IMR-90 (cell line): ENCODE results near the gene STEAP3. TPM values are rescaled to one million over a fixed set of nuclear protein-coding genes. Genes with fewer than 3 reads are reported as not detected.

Experiments used
- ATAC-seq: fragments of 200-7000 bp; cut with Tn5 transposase; 2 replicates; pipeline ENCODE4 v1.9.1; 2020; ENCODE audit warnings: low read depth, mild to moderate bottlenecking, moderate library complexity
- Bru-seq: library from RNA; stranded (reverse); fragments of 400-500 nt; gene quantifications from one replicate; lab custom pipeline; 2021; lab: Mats Ljungman, UMichigan
- BruChase-seq, 2 experiments: library from RNA; stranded (reverse); fragments of 400-500 nt; gene quantifications; one replicate each; lab custom pipeline; 2021; lab: Mats Ljungman, UMichigan
- BruUV-seq: library from RNA; stranded (reverse); fragments of 400-500 nt; replicated peaks from 2 replicates; lab custom pipeline; 2021; lab: Mats Ljungman, UMichigan
- CTCF ChIA-PET: fragments of 300-600 bp; formaldehyde crosslinking; extraction: SDS; loops from one replicate; lab custom pipeline; 2021; ENCODE audit warnings: antibody characterized with exemption; lab: Yijun Ruan, JAX
- POLR2A ChIA-PET: fragments of 300-600 bp; sonication (Branson Sonifier 250); formaldehyde crosslinking; loops from one replicate; lab custom pipeline; 2022; ENCODE audit warnings: antibody characterized with exemption; ENCODE audit not compliant: unreplicated experiment; lab: Charles Lee
- DNase-seq: peaks from one replicate; pipeline ENCODE4 v3.0.0; 2013
- H2AFZ ChIP-seq: replicated peaks from 2 replicates; pipeline ENCODE3; 2013; ENCODE audit warnings: low read length, mild to moderate bottlenecking; ENCODE audit not compliant: poor library complexity
- H2AK5ac ChIP-seq: 2 replicates; pipeline ENCODE4 v1.6.1; 2013; ENCODE audit warnings: low read depth, low read length, inconsistent platforms
- H2AK9ac ChIP-seq: replicated peaks from 2 replicates; pipeline ENCODE3; 2013; ENCODE audit warnings: mild to moderate bottlenecking, low read depth, low read length, moderate library complexity; ENCODE audit not compliant: poor library complexity
- H2BK120ac ChIP-seq: 2 replicates; pipeline ENCODE4 v1.6.1; 2013; ENCODE audit warnings: low read depth, low read length, inconsistent platforms
- H2BK15ac ChIP-seq: 3 replicates; pipeline ENCODE4 v1.6.1; 2013; ENCODE audit warnings: low read depth, low read length, inconsistent platforms
- H2BK20ac ChIP-seq: 2 replicates; pipeline ENCODE4 v1.6.1; 2013; ENCODE audit warnings: low read depth, mild to moderate bottlenecking, inconsistent platforms, low read length, moderate library complexity
- H2BK5ac ChIP-seq: 2 replicates; pipeline ENCODE4 v1.6.1; 2013; ENCODE audit warnings: mild to moderate bottlenecking, low read depth, low read length, inconsistent platforms; ENCODE audit not compliant: poor library complexity, severe bottlenecking
- H3K14ac ChIP-seq: replicated peaks from 2 replicates; pipeline ENCODE4 v1.6.1; 2013; ENCODE audit warnings: low read depth, low read length, inconsistent platforms
- H3K18ac ChIP-seq: 2 replicates; pipeline ENCODE4 v1.6.1; 2013; ENCODE audit warnings: low read depth, low read length, control low read depth
- H3K23ac ChIP-seq: 2 replicates; pipeline ENCODE4 v1.6.1; 2013; ENCODE audit warnings: low read depth, low read length, inconsistent platforms
- H3K27ac ChIP-seq: 2 replicates; pipeline ENCODE4 v1.5.1; 2013; ENCODE audit warnings: mild to moderate bottlenecking, control low read depth, low read length; ENCODE audit not compliant: insufficient read depth
- H3K27me3 ChIP-seq: 2 replicates; pipeline ENCODE4 v1.6.1; 2013; ENCODE audit warnings: low read length; ENCODE audit not compliant: control insufficient read depth, insufficient read depth
- H3K36me3 ChIP-seq: 2 replicates; pipeline ENCODE4 v1.6.1; 2013; ENCODE audit warnings: low read length, mixed read lengths; ENCODE audit not compliant: control insufficient read depth, insufficient read depth
- H3K4ac ChIP-seq: 2 replicates; pipeline ENCODE4 v1.6.1; 2013; ENCODE audit warnings: low read depth, low read length, inconsistent platforms
- H3K4me1 ChIP-seq: 2 replicates; pipeline ENCODE4 v1.6.1; 2013; ENCODE audit warnings: low read length, mixed read lengths; ENCODE audit not compliant: control insufficient read depth, insufficient read depth
- H3K4me2 ChIP-seq: 2 replicates; pipeline ENCODE4 v1.6.1; 2013; ENCODE audit warnings: low read depth, mild to moderate bottlenecking, control low read depth, low read length, moderate library complexity
- H3K4me3 ChIP-seq: 2 replicates; pipeline ENCODE4 v1.5.1; 2013; ENCODE audit warnings: low read depth, mild to moderate bottlenecking, control low read depth, low read length, moderate library complexity; ENCODE audit not compliant: insufficient read depth
- H3K56ac ChIP-seq: 2 replicates; pipeline ENCODE4 v1.6.1; 2013; ENCODE audit warnings: low read length, inconsistent platforms; ENCODE audit not compliant: insufficient read depth; ENCODE audit errors: extremely low read depth
- H3K79me1 ChIP-seq, 2 experiments: 2 replicates each; pipeline ENCODE4 v1.6.1; 2013; ENCODE audit warnings: low read length in 2 of 2, inconsistent platforms in 1 of 2, low read depth in 1 of 2
- H3K9ac ChIP-seq: 2 replicates; pipeline ENCODE4 v1.6.1; 2013; ENCODE audit warnings: low read depth, low read length, control low read depth
- H3K9me1 ChIP-seq: 2 replicates; pipeline ENCODE4 v1.6.1; 2013; ENCODE audit warnings: low read length, inconsistent platforms; ENCODE audit not compliant: insufficient read depth
- H3K9me3 ChIP-seq: 2 replicates; pipeline ENCODE4 v1.6.1; 2013; ENCODE audit warnings: low read length; ENCODE audit not compliant: control insufficient read depth, insufficient read depth
- H4K20me1 ChIP-seq: 2 replicates; pipeline ENCODE4 v1.6.1; 2013; ENCODE audit warnings: low read length, inconsistent platforms; ENCODE audit not compliant: insufficient read depth
- H4K5ac ChIP-seq: 2 replicates; pipeline ENCODE4 v1.6.1; 2013; ENCODE audit warnings: mild to moderate bottlenecking, low read depth, low read length, control low read depth
- H4K8ac ChIP-seq, 2 experiments: 2 replicates each; pipeline ENCODE4 v1.6.1; 2013; ENCODE audit warnings: low read depth in 2 of 2, low read length in 2 of 2, control low read depth in 1 of 2, inconsistent platforms in 1 of 2
- H4K91ac ChIP-seq: 2 replicates; pipeline ENCODE4 v1.6.1; 2013; ENCODE audit warnings: low read depth, low read length, inconsistent platforms; ENCODE audit not compliant: insufficient read depth
- MXI1 ChIP-seq: IDR thresholded peaks from 2 replicates; pipeline ENCODE4 v1.6.1; 2012; ENCODE audit warnings: low read depth, mild to moderate bottlenecking, low read length, moderate library complexity, borderline replicate concordance
- RCOR1 ChIP-seq: IDR thresholded peaks from 2 replicates; pipeline ENCODE4 v1.6.1; 2012; ENCODE audit warnings: mild to moderate bottlenecking, low read length, improper control_type of control experiment; ENCODE audit not compliant: insufficient replicate concordance
- WGBS, 2 experiments: methylation state at CpG; one replicate each; pipeline versions ENCODE4 v1.1.5 to v1.1.7; 2013; ENCODE audit warnings: missing lambda C conversion rate in 2 of 2; ENCODE audit not compliant: insufficient read length in 1 of 2; ENCODE audit errors: extremely low coverage in 2 of 2; 5-methylcytosine and 5-hydroxymethylcytosine counted together
- dilution Hi-C: fragments of 300-500 bp; cut with HindIII; formaldehyde crosslinking; loops from one replicate; pipeline ENCODE4 v1.14.3; 2018; ENCODE audit warnings: low sequenced_read_pairs; ENCODE audit not compliant: unreplicated experiment
- in situ Hi-C: fragments of 300-500 bp; cut with MboI; formaldehyde crosslinking; loops from 3 replicates; pipeline ENCODE4 v1.14.3; 2019; ENCODE audit warnings: low sequenced_read_pairs, inconsistent platforms, mixed read lengths
- intact Hi-C: fragments of 100-400 bp; cut with micrococcal nuclease; formaldehyde crosslinking; loops from 2 replicates; pipeline ENCODE4 v1.10.0; 2022
- long read RNA-seq: library from polyadenylated mRNA; unstranded; transcript quantifications from one replicate; pipeline ENCODE4 v2.0.0, GENCODE V29; 2021; ENCODE audit not compliant: unreplicated experiment
- polyA plus RNA-seq, 3 experiments: library from polyadenylated mRNA; depleted of rRNA; stranded (reverse); fragments of >200 nt; gene quantifications; 2 replicates each; pipeline ENCODE4 v1.2.3, GENCODE V29; 2012; ENCODE audit warnings: low replicate concordance in 1 of 3
- total RNA-seq: library from RNA; depleted of rRNA; stranded (reverse); fragments of >200 nt; gene quantifications from 2 replicates; pipeline ENCODE4 v1.2.3, GENCODE V29; 2012; rRNA removed

STEAP3 gene, protein sequence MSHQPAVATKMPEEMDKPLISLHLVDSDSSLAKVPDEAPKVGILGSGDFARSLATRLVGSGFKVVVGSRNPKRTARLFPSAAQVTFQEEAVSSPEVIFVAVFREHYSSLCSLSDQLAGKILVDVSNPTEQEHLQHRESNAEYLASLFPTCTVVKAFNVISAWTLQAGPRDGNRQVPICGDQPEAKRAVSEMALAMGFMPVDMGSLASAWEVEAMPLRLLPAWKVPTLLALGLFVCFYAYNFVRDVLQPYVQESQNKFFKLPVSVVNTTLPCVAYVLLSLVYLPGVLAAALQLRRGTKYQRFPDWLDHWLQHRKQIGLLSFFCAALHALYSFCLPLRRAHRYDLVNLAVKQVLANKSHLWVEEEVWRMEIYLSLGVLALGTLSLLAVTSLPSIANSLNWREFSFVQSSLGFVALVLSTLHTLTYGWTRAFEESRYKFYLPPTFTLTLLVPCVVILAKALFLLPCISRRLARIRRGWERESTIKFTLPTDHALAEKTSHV
- total RNA-seq: 18.9 and 19.4 TPM in 2 replicates
- polyA plus RNA-seq (2012; rRNA removed): 43.9 and 46.6 TPM in 2 replicates
- polyA plus RNA-seq (2012; cell fraction: cytosol; rRNA removed): 19.1 and 50.3 TPM in 2 replicates
- 35.5 and 93.9 TPM in 2 replicates for polyA plus RNA-seq (2012; cell fraction: nucleus; rRNA removed; ENCODE audit: low replicate concordance)
- Bru-seq, nascent RNA: percentile 56 among the genes with signal in this experiment
- percentile 55 among the genes with signal in this experiment for BruChase-seq, experiment 1, labeled RNA remaining after a 6-hour chase
- BruChase-seq, experiment 2, labeled RNA remaining after a 2-hour chase: percentile 57 among the genes with signal in this experiment
- long read RNA-seq, full-length matches to known transcripts: 9 of 32 reads
- long read RNA-seq, partial matches to known transcripts: 22 of 32 reads
- long read RNA-seq, other reads (novel, unspliced or antisense): 1 of 32 reads

DNA sequence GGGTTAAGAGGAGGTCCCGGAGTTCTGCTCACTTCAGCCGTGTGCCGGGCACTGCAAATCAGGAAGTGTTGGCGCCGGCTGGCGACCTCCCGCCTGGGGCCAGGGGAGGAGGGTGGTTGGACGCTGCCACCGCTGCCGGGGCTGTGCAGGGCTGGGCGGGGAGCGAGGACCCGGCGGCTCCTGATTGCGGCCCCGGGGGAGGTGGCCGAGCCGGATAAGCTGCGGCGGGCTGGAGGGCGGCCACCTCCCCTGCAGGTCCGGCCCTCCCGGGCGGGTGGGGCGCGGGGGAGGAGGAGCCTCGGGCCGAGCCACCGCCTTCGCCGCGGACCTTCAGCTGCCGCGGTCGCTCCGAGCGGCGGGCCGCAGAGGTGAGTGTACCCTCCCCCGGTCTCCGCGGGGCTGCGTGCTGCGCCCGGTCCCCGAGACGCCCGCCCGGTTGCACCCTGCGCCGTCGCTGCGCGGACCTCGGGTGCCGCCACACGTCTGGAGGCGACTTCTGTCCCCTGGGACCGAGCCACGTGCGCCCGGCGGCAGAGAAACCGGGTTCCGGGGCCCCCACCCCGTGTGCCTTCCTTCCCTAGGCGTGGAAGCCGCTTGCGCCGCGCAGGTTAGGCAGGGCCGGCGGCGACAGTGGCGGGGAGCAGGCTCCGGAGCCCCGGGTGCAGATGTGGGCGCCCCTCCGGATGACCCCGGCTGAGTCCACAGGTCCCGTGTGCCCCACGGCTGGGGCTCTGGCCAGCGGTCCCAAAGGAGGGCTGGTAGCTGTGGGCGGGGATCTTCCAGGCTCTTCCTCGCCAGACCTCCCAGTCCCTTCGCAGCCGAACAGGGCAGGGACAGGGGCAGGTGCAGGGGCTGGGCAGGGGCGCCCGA is at the start of gene STEAP3:
STEAP3 (plus strand) TSS at position 314 of the 870 bp plus-strand sequence. CDS start 7,179 bp downstream, outside the sequence.
- POLR2A ChIA-PET: interaction anchor here (0.5 kb wide), 1 partner anchor 567 kb away, joined by 5 read pairs; no protein-coding TSS in a partner anchor
- dilution Hi-C loops (no loop called here), in situ Hi-C loops (no loop called here), intact Hi-C loops (loop anchor here (2.0 to 5.0 kb wide), 2 partner anchors 33 to 144 kb away; partner anchors contain the start of genes C2orf76 and DBI)
- H2BK120ac ChIP-seq: peak within 1 kb of the TSS; percentile 42
- peak within 1 kb of the TSS; percentile 31; the same call in 1 of the 2 replicates for H3K18ac ChIP-seq
- 0 out of 2 replicates have a peak within 1 kb of the TSS, but pooled peaks have one; percentile 12 for H4K5ac ChIP-seq
- H3K9me1 ChIP-seq: no peaks in the 10 kb centered on the region; the same call in 1 of the 2 replicates
- ATAC-seq (peak; percentile 92), DNase-seq (peak; percentile 35)
- peak within 1 kb of the TSS; percentile 92 for H2AK9ac ChIP-seq
- H2AFZ ChIP-seq: peak within 1 kb of the TSS; percentile 93
- H3K27ac ChIP-seq: peak within 1 kb of the TSS; percentile 29; the same call in 1 of the 2 replicates
- peak within 1 kb of the TSS; percentile 89 for H3K4me2 ChIP-seq
- TF ChIP-seq MXI1 (peak; percentile 60; the same call in 1 of the 2 replicates), RCOR1 (no peak)
- H4K20me1 ChIP-seq: no peaks in the 10 kb centered on the region
- peak within 1 kb of the TSS; percentile 57 for H3K4ac ChIP-seq
- 0 out of 2 replicates have a peak within 1 kb of the TSS, but pooled peaks have one; percentile 15 for H3K14ac ChIP-seq
- no peaks in the 10 kb centered on the region for H3K36me3 ChIP-seq
- H2BK20ac ChIP-seq: no peak within 1 kb of the TSS
- peak within 1 kb of the TSS; percentile 91 for H3K4me3 ChIP-seq
- H3K79me1 ChIP-seq: peaks cover 0 to 21% of the 10 kb centered on the region in 2 experiments; a peak in 2 of 4 replicates
- H2BK15ac ChIP-seq: no peak within 1 kb of the TSS
- H3K23ac ChIP-seq: no peak within 1 kb of the TSS
- H2AK5ac ChIP-seq: peak within 1 kb of the TSS; percentile 58
- CTCF ChIA-PET: interaction anchor here (0.6 kb wide), 1 partner anchor 44 kb away, joined by 3 read pairs; no protein-coding TSS in a partner anchor
- H3K56ac ChIP-seq: 0 out of 2 replicates have a peak within 1 kb of the TSS, but pooled peaks have one; percentile 41
- peak within 1 kb of the TSS; percentile 29 for H4K91ac ChIP-seq
- H4K8ac ChIP-seq: peak within 1 kb of the TSS in 1 of 2 experiments; percentile 69; a peak in 3 of 4 replicates
- 1% methylated on average over 26 of the region's 89 CpGs; no CpG with 5 or more reads in 1 of the 2 experiments for WGBS, 2 experiments
- H2BK5ac ChIP-seq: no peak within 1 kb of the TSS
- H3K4me1 ChIP-seq: peaks cover 19% of the 10 kb centered on the region
- H3K9ac ChIP-seq: peak within 1 kb of the TSS; percentile 85
- H3K27me3 ChIP-seq: no peaks in the 10 kb centered on the region; the same call in 1 of the 2 replicates
- H3K9me3 ChIP-seq: no peaks in the 10 kb centered on the region
- no TSS peak for BruUV-seq
